ENCODE measurements around the gene COL15A1. TPM values are rescaled to one million over a fixed set of nuclear protein-coding genes. Genes with fewer than 3 reads are reported as not detected.

COL15A1 gene
- total RNA-seq, 1 experiment from 2014 or later = 0.04 TPM

DNA sequence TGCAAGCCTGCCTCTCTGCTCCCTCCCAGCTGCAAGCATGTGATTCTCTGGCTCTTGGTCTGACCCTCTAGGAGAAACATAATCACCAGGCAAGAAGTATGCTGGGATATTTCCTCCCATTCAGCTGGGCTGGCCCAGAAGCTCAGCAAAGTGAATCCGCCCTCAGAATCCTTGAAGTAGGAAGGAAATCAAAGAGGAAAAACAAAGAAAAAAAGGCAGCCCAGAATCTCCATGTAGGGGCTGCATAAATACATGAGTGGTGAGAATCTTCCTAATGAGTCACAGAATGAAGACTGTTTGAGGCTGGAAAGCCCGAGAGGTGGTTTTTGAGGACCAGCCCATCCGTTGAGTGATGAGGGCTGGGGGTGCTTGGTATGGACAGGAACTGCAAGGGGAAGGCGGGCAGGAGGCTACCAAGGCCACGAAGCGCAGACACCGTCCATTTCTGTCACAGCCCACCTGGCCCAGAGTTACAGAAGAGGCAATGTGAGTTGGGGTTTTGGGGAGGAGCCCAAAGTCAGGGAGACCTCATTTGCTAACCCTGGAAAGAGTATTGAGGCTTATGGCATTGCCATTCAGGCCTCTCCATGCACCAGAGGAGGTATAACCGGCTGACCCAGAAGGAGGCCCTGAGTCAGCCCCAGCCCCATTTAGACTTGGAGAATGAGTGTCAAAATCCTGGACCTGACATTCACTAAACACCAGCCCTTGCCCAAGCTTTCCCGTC, 127.8 kb downstream of the COL15A1 start:
- intact Hi-C loops (cut with micrococcal nuclease; ENCODE audit: unreplicated experiment) = no loop called here
- CTCF ChIA-PET = no interaction called here
- BruUV-seq (replicated peaks) = no TSS peak

DNA sequence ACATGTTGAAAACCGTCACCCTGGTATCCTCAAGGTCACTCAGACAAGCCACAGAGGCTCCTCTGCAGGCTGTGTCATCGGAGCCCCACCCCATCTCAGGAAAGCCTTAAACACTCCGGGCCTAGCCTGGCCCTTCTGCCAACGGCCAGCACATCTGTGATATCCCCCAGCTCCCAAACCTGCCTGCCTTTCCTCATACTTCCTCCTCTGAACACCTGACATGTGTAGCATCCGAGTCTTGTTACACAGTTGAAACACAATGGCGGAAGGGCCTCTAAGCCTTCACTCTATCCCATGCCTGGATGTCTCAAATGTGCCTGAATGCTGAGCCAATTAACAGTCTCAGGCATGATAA, 128.3 kb downstream of the COL15A1 start:
- Histone ChIP-seq H3K4me3 (ENCODE audit: low read depth, low read length, poor library complexity, severe bottlenecking) (no peak overlapping the region), H3K27ac (ENCODE audit: low read depth, low read length, poor library complexity, severe bottlenecking) (no peak overlapping the region), H3K9me3 (ENCODE audit: low read depth, low read length, poor library complexity, severe bottlenecking) (no peaks in the 10 kb centered on the region), H3K27me3 (replicated peaks; ENCODE audit: insufficient read depth, low read depth, low read length, poor library complexity) (no peaks in the 10 kb centered on the region), H3K36me3 (ENCODE audit: insufficient read depth, low read length, poor library complexity, severe bottlenecking) (no peaks in the 10 kb centered on the region), H3K4me1 (ENCODE audit: insufficient read depth, low read length, poor library complexity, severe bottlenecking) (peaks cover 8% of the 10 kb centered on the region)
- no peak for DNase-seq (ENCODE audit: low spot score)
- ChIA-PET CTCF (no interaction called here), POLR2A (ENCODE audit: low non-redundant PET) (no interaction called here)
- intact Hi-C loops (cut with micrococcal nuclease; ENCODE audit: unreplicated experiment) = no loop called here
- TF ChIP-seq, protein P1, sequence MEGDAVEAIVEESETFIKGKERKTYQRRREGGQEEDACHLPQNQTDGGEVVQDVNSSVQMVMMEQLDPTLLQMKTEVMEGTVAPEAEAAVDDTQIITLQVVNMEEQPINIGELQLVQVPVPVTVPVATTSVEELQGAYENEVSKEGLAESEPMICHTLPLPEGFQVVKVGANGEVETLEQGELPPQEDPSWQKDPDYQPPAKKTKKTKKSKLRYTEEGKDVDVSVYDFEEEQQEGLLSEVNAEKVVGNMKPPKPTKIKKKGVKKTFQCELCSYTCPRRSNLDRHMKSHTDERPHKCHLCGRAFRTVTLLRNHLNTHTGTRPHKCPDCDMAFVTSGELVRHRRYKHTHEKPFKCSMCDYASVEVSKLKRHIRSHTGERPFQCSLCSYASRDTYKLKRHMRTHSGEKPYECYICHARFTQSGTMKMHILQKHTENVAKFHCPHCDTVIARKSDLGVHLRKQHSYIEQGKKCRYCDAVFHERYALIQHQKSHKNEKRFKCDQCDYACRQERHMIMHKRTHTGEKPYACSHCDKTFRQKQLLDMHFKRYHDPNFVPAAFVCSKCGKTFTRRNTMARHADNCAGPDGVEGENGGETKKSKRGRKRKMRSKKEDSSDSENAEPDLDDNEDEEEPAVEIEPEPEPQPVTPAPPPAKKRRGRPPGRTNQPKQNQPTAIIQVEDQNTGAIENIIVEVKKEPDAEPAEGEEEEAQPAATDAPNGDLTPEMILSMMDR (conservative IDR thresholded peaks at IDR 0.05; ENCODE audit: low read depth, low read length) = no peak
- TF ChIP-seq EZH2 (IDR thresholded peaks at IDR 0.05; ENCODE audit: borderline replicate concordance, low read depth, low read length, poor library complexity, severe bottlenecking) = no peak
- no TSS peak for BruUV-seq (replicated peaks)

More for the DNA sequence above, 127.8 kb downstream of the COL15A1 start:
- Histone ChIP-seq H3K27ac (ENCODE audit: low read depth, low read length, poor library complexity, severe bottlenecking) (no peak overlapping the region), H3K9me3 (ENCODE audit: low read depth, low read length, poor library complexity, severe bottlenecking) (no peaks in the 10 kb centered on the region), H3K4me1 (ENCODE audit: insufficient read depth, low read length, poor library complexity, severe bottlenecking) (peaks cover 8% of the 10 kb centered on the region), H3K4me3 (ENCODE audit: low read depth, low read length, poor library complexity, severe bottlenecking) (no peak overlapping the region), H3K27me3 (replicated peaks; ENCODE audit: insufficient read depth, low read depth, low read length, poor library complexity) (no peaks in the 10 kb centered on the region), H3K36me3 (ENCODE audit: insufficient read depth, low read length, poor library complexity, severe bottlenecking) (no peaks in the 10 kb centered on the region)
- POLR2A ChIA-PET (ENCODE audit: low non-redundant PET) = no interaction called here
- DNase-seq (ENCODE audit: low spot score) = no peak
- TF ChIP-seq, protein P1 (conservative IDR thresholded peaks at IDR 0.05; ENCODE audit: low read depth, low read length) = no peak
- TF ChIP-seq EZH2 (IDR thresholded peaks at IDR 0.05; ENCODE audit: borderline replicate concordance, low read depth, low read length, poor library complexity, severe bottlenecking) = no peak

DNA sequence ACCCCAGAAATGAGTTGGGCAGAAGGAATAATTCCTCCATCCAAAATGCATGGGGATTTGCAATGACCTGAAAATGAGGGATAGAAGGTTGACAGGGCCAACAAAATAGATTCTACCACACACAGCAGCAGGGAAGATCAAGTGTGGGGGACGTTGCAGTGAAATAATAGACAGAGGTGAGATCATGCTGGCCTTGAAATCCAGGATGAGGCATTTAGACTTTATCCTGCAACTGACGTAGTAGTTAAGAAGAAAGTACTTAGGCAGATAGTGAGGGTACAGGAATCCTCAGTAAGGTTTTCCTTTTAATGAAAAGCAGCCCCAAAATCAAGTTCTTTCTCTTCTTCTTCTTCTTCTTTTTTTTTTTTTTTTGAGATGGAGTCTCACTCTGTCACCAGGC, 129.6 kb downstream of the COL15A1 start:
- intact Hi-C loops (cut with micrococcal nuclease; ENCODE audit: unreplicated experiment) = no loop called here
- no peak overlapping the region for H3K27ac ChIP-seq (ENCODE audit: low read depth, low read length, poor library complexity, severe bottlenecking)
- no peak overlapping the region for H3K4me3 ChIP-seq (ENCODE audit: low read depth, low read length, poor library complexity, severe bottlenecking)
- no TSS peak for BruUV-seq (replicated peaks)
- CTCF ChIA-PET = interaction anchor here (0.7 kb wide), 1 partner anchor 1344 kb away, joined by 3 read pairs; no protein-coding TSS in a partner anchor
- TF ChIP-seq, protein P1 (conservative IDR thresholded peaks at IDR 0.05; ENCODE audit: low read depth, low read length) = no peak
- TF ChIP-seq EZH2 (IDR thresholded peaks at IDR 0.05; ENCODE audit: borderline replicate concordance, low read depth, low read length, poor library complexity, severe bottlenecking) = no peak
- POLR2A ChIA-PET (ENCODE audit: low non-redundant PET) = no interaction called here
- peaks cover 8% of the 10 kb centered on the region for H3K4me1 ChIP-seq (ENCODE audit: insufficient read depth, low read length, poor library complexity, severe bottlenecking)
- DNase-seq (ENCODE audit: low spot score) = no peak
- H3K36me3 ChIP-seq (ENCODE audit: insufficient read depth, low read length, poor library complexity, severe bottlenecking) = no peaks in the 10 kb centered on the region
- H3K27me3 ChIP-seq (replicated peaks; ENCODE audit: insufficient read depth, low read depth, low read length, poor library complexity) = no peaks in the 10 kb centered on the region
- no peaks in the 10 kb centered on the region for H3K9me3 ChIP-seq (ENCODE audit: low read depth, low read length, poor library complexity, severe bottlenecking)

Data from A673 (cell line).